SK-N-MC (cell line): ENCODE data around the gene ZNF536.

ENCODE experiments used
- EZH2 ChIP-seq: fragments of 200-600 bp; sonication (generic); IDR thresholded peaks from one replicate; pipeline ENCODE4 v1.6.1; 2017; ENCODE audit warnings: antibody characterized with exemption
- FOXP2 ChIP-seq: optimal IDR thresholded peaks from 2 replicates; pipeline ENCODE3; 2011; ENCODE audit warnings: mild to moderate bottlenecking, moderate library complexity; ENCODE audit not compliant: insufficient read depth; ENCODE audit errors: extremely low read length, control extremely low read depth
- POLR2AphosphoS5 ChIP-seq: IDR thresholded peaks from 2 replicates; pipeline ENCODE4 v1.6.1; 2012; ENCODE audit warnings: mild to moderate bottlenecking, low read depth, low read length, borderline replicate concordance

- TF ChIP-seq POLR2AphosphoS5 (no peak), EZH2 (no peak), FOXP2 (no peak)
Measured at GRCh38 chr19:30374865-30375552, 2.8 kb downstream of the ZNF536 start.
